Right ventricle myocardium superior (tissue), 1 donor: ENCODE measurements around the gene EYS. TPM values are rescaled to one million over a fixed set of nuclear protein-coding genes. Genes with fewer than 3 reads are reported as not detected.
"Not testable (repeated sequence)": the region's sequence is repeated elsewhere in the genome, so short reads cannot be mapped to it uniquely, and the experiment has no call there.

Source experiments
- ATAC-seq: fragments of 200-7000 bp; cut with Tn5 transposase; one replicate; pipeline ENCODE4 v1.9.1; 2020; ENCODE audit warnings: mild to moderate bottlenecking; ENCODE audit not compliant: poor library complexity
- DNase-seq: peaks from one replicate; pipeline ENCODE4 v3.0.0-alpha.2; 2020
- intact Hi-C: fragments of 100-400 bp; cut with DNase I; formaldehyde crosslinking; loops from one replicate; pipeline ENCODE4 v1.11.2; 2022
- total RNA-seq: library from RNA; stranded (reverse); fragmentation: NEBNext Ultra II Directional; extraction: Animal tissue kit (Norgen Biotek cat#: 25700); gene quantifications from one replicate; pipeline ENCODE4 v1.2.1, GENCODE V29; 2021
- donor health status: DM: no; HTN: yes; CAD: no; lungs with severe emphysema.

EYS gene
- total RNA-seq, 1 donor from 2014 or later, result not detected

DNA sequence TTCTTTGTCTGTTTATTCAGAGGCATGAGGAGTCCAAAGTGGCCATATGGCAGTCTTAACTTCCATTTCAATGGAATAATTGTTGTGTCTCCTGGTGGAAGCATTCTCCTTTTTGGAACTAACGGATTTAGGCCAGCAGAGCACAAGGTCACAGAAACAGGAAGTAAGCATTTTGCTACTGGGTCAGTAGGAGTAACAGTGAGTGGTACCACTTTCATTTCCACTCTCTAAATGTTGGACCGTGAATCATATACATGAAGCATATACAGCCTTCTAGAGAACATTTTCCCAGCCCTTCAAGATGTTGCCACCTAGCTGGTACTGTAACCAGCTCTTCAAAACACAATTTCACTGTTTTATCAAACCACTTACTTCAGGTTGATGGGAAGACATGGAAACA, 182.8 kb downstream of the EYS start:
- intact Hi-C loops, result no loop called here
- no peak for ATAC-seq
- DNase-seq, result no peak

DNA sequence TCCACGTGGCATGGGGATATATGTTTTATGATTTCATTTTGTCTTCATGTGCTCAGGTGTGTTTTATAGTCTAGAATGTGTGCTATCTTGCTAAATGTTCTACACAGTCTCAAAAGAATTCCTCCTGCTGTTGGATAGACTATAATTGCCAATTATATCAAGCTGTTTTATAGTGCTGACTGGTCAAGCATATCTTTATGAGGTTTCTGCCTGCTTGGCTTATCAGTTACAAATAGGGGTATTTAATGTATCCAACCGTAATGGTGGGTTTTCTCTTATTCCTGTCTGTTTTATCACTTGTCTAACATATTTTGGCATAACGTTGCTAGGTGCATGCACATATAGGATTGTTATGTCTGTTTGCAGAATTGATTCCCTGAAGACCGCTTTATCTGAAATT, 201.3 kb downstream of the EYS start:
- ATAC-seq (no peak), DNase-seq (no peak)
- intact Hi-C loops, result no loop called here

DNA sequence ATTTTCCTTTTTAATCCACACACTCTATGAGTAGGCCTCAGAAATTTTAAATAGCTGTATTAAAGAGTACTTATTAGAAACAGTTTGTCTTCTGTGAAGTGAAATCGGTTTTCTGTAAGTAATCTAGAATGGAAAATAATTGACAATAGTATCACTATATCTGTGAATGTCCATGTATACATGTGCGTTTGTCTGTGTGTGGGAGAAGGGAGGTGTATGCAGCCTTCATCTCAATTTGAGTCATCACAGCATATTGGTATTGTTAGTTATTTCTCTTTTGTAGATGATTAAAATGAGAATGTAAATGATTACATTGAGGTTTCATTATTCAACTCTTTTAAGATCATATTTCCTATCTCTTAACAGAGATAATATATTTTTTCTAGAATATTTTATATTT, 206.0 kb downstream of the EYS start:
- intact Hi-C loops, result no loop called here
- DNase-seq (no peak), ATAC-seq (no peak)

DNA sequence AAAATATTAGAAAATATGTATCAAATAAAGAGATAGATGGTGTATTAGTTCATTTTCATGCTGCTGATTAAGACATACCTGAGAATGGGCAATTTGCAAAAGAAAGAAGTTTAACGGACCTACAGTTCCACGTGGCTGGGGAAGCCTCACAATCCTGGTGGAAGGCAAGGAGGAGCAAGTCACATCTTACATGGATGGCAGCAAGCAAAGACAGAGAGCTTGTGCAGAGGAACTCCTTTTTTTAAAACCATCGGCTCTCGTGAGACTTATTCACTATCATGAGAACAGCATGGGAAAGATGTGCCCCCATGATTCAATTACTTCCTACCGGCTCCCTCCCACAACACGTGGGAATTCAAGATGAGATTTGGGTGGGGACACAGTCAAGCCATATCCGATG, 223.4 kb downstream of the EYS start:
- intact Hi-C loops, DNase-seq, ATAC-seq: not testable (repeated sequence)

DNA sequence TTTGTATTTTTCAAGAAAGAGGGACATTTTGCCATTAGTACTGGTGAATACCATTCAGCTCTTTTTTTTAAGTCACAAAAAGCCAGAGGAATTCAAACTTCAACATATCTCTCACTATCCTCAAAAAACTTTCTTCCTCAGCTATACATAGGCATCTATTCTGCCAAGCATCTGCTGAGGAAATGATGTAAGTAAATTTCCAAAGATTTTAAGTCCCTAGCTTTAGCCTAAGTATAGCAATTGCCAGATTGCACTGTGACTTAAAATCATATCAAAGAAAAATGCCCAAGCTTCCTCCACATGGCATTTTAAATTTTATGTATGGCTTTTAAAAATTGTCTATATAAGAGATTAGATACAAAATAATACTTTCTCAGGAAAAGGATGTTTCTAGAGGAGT, 237.4 kb downstream of the EYS start:
- DNase-seq (no peak), ATAC-seq (no peak)
- intact Hi-C loops, result no loop called here

DNA sequence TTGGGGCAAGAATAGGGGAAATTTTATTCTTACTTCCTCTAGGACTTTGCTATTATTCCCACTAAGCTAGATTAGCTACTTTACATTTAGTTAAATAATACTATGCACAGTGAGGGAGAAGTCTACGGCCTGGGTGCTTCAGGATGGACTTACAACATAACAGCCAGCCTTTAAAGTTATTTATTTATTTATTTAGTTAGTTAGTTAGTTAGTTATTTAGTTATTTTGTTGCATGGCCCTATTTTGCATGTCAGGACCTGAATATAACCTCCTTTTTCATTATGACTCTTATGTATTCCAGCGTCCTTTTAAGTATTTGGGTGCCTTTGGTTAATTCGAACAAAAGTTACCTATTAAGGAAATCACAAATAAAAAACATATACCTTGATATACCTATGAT, 238.7 kb downstream of the EYS start:
- ATAC-seq (no peak), DNase-seq (no peak)
- intact Hi-C loops, result no loop called here

DNA sequence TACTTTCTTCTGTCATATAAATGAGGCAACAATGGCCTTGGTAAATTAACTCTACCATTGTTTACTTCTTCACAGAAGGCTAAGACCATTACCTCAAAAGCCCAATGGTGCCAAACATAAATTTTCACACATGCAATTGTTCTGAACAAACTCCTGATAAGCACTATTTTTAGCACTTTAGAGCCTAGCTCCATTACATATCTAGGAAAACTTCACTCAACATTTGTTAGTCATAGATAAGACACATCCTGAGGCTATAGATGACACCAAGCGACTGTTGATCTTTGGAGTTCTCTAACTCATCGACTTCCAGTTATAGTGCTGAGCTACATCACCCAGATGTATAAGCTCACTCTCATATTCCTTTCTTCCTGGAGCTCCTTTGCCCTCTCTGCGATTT, 245.9 kb downstream of the EYS start:
- DNase-seq, result no peak
- intact Hi-C loops, result no loop called here
- no peak for ATAC-seq

DNA sequence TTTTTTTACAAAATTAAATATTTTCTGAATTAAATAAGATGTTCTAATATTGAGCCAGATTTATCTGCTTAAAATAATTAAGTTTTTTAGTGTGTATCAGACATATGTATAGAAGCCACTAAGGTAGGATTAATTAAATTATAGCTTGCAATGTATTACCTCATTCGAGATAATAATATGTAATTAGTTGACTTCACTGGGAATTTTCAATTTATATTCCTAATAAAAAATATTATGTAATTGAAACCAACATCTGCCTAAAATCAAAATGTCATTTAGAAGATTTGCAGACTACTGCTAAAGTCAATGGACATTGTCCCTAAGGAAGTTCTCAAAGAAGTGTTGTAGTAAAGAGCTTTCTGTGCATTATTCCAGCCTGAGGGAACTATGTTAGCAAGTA, 254.7 kb downstream of the EYS start:
- DNase-seq (no peak), ATAC-seq (no peak)
- intact Hi-C loops, result no loop called here

DNA sequence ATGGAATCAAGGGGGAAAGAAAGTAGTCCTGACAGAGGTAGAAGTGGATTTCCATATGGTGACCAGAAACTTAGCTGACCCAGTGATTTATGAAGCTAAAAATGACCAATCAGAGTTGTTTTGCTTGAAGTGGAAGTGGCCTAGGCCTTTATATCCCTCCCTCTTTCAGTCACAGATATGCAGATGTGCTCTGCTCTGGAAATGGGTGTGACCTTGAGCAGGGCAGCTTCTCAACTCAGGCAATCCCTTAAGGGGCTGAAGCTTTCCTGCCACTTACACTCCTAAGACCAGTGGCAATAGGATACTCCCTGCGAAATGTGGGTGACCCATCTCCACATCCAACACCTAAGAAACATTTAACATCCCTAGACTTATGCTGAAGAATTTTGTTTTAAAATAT, 256.6 kb downstream of the EYS start:
- ATAC-seq (no peak), DNase-seq (no peak)
- intact Hi-C loops, result no loop called here

DNA sequence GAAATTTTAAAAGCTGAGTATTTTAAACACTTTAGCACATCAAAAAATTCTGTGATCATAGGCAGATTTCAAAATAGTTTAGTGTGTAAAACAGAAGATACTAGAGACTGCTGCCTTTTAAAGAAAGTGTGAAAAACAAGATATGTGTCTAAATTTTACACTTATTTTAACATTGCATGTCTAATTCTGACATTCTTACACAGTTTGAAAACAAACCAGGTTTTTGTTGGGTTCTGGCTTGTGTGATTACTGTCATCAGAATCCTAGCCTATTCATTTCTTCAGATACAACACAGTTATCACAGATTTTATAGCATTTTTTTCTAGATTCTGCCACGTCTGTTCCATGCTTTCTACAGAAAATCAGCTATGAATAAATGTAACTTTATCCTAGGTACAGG, 257.1 kb downstream of the EYS start:
- intact Hi-C loops, result no loop called here
- DNase-seq, result no peak
- no peak for ATAC-seq

DNA sequence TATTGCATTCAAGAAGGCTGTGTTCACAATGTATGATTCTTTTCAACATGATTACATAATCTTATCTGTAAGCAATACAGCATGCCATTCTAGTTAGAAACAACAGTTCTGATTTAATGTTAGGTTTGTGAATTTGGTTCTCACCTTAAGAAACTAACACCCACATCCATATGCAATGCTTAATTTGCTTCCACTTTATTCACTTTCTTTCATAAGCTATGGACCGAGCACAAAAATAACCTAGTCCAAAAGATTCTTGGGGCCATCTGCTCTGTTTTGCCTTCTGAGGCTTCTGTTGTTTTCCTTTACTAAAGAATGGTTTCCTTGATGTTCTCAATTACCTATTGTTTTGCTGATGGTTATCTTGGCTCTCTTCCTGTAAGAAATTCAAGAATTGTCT, 258.2 kb downstream of the EYS start:
- intact Hi-C loops, result no loop called here
- DNase-seq (no peak), ATAC-seq (no peak)

DNA sequence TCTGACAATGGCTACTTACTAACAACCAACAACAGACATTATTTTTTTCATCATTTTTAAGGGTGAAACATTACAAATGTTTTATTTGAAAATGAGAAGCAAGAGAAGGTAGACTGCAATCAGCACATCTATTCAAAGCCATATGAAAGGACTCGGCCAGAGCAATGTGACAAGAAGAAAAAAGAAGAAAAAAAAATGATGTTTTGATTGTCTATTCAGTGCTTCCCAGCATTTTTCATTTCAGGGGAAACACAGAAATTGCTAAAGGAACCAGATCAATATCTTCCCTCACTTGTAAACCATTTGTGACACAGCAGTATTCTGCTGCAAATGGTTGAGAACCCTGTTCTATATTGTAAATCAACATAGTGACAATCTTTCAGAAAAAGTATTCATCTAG, 270.7 kb downstream of the EYS start:
- intact Hi-C loops, result no loop called here
- no peak for DNase-seq
- ATAC-seq, result no peak

DNA sequence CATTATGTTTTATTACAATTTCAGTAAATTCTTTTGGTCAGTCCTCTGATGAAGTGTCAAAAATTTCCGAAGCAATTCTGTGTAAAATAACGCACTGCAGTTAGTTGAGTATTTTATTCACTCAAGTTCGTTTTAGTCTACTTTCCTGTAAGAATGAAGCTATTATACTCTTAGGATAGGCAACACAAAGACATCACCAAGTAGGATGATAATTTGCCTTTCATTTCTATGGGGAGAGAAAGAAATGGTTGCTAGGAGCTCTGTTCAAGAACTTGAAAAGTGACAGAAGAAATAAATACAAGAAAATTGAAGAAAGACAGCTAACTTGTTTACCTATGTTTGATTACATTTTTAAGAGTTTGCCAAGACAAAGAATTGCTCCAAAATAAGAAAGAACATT, 290.4 kb downstream of the EYS start:
- no peak for DNase-seq
- ATAC-seq, result no peak
- intact Hi-C loops, result no loop called here

DNA sequence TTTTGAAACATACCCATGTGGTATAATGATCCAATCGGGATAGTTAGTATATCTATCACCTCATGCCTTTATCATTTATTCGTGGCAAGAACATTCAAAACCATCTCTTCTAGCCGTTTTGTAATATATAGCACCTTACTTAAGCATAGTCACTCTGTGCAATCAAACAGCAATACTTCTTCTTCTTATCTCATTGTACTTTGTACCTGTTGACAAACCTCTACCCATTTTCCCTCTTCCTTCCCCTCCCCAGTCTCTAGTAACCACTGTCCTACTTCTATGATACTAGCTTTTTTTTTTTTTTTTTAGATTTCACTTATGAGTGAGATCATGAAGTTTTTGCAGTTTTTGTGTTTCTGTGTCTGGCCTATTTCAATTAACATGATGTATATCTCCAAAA, 296.7 kb downstream of the EYS start:
- no peak for ATAC-seq
- intact Hi-C loops, result no loop called here

DNA sequence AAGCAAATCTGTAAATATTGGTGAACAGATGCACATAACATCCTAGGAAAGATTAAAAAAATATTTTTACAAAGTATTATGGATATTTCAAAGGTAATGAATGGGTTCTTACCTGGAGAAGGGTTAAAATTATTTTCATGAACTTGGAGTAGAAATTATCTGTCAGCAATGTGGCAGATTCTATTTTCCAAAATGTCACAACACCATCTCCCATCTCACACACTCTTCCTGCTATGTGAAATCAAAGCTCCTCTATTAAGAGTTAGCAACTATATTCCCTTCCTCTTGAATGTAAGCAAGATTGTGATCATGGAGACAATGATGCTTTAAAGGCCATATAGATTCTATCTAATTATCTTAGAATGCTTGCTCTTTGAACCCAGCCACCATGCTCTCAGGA, 304.5 kb downstream of the EYS start:
- ATAC-seq (no peak), DNase-seq (no peak)
- intact Hi-C loops, result no loop called here

More for the DNA sequence above, 296.7 kb downstream of the EYS start:
- DNase-seq, result no peak

DNA sequence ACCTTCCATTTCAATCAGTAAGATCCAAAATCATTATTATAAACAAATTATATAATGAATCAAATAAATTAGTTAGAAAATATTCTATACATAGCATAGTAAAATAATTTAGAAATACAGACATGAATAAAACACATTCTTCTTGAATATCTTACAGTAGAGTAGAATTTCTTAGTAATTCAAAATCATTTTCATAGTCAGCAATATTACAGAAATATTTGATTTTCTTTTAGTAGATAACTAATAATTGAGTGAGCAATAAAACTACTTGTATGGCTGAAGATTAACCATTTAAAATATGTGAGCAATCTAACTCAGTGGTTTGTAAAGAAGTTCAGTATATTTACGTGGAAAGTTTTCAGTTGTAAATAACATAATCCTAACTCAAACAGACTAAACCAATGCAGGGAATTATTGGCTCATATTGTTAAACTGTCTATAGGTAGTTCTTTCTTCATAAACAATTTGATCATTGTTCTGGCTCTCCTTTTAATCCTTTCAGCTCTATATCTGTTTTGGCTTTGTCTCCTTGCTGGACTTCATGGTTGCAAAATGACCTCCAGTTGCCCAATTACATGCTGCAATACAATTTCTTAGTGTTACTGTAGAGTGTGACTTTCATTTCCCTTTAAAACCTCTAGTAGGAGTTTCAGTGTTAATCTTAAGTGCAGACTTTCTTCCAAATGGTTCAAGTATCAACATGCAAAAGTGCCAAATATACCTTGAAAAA, 307.5 kb downstream of the EYS start:
- no peak for DNase-seq
- ATAC-seq, result no peak
- intact Hi-C loops, result no loop called here

DNA sequence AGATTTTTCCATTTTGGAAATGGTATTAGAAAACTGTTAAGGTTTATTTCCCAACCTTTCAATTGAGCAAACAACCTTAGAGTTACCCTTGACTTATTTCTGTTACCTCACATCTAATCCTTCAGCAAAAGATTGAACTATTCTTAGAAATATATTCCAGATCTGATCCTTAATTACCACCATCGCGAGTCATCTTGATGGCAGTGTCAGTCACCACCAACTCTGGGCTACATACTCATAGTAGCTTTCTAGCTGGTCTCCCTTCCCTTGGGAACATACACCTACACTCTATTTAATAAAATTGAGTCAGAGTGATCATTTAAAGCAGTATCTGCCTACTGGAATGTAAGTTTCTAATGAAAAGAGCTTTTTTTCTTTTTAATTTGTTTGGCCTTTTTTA, 308.2 kb downstream of the EYS start:
- DNase-seq (no peak), ATAC-seq (no peak)
- intact Hi-C loops, result no loop called here

DNA sequence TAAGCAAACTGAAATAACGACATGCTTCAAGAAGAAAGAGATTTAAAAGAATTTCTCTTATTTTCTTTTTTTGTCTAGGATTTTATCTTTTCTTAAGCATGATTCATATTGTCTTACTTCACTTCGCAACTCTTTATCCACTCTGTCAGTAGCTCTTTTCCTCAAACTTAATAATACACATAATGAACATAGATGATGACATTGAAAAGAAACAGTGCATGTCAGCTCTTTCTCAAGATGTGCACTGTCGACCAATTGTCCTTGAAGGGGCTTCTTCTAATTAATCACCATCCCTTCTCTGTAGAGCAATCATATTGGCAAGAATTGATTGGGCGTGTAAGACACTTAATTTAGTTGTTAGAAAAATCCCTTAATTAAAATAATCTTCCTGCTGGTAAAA, 356.5 kb downstream of the EYS start:
- intact Hi-C loops, result no loop called here
- no peak for ATAC-seq
- DNase-seq, result no peak

DNA sequence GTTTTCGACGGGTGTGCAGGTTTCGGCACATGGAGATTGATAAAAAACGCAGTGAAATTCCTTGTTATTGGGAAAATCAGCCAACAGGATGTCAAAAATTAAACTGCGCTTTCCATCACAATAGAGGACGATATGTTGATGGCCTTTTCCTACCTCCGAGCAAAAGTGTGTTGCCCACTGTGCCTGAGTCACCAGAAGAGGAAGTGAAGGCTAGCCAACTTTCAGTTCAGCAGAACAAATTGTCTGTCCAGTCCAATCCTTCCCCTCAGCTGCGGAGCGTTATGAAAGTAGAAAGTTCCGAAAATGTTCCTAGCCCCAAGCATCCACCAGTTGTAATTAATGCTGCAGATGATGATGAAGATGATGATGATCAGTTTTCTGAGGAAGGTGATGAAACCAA, 404.4 kb downstream of the EYS start:
- intact Hi-C loops, DNase-seq: not testable (repeated sequence)
- ATAC-seq, result peak; percentile 46

DNA sequence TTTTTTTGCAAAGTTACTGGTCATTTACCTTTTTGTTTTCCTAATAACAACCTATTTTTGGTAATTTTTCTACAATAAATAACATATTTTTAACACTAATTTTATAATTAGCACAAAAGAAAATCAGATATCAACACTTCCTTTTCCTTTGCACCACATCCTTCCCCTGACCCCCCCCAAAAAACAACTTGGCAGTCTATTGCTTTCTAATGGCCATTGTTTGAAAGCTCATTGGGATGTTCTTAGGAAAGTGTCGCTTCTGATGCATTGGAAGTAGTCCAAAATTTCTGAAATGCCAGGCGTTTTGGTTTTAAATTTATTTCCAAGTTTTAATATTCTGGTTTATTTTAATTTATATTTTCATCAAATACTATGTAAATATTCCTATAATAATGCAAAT, 407.8 kb downstream of the EYS start:
- ATAC-seq (no peak), DNase-seq (no peak)
- intact Hi-C loops, result no loop called here

DNA sequence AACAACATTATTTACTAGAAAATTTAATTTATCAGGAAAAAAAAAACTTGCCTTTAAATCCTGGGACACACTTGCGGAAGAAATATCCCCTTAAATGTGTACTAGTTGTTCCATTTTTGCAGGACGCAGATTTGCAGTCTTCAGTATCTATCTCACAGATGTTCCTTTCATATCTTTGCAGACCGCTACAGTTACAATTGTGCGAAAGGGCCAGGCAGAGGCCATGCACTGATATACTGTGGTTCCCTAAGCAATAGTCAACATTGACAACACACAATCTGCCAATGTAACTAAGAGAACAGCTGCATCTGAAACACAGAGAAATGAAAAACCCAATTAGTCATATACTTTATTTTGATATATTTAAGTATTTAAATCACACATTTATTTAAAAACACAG, 411.2 kb downstream of the EYS start:
- DNase-seq (no peak), ATAC-seq (no peak)
- intact Hi-C loops, result no loop called here
